ENCODE data around the gene PEAK1. TPM values are rescaled to one million over a fixed set of nuclear protein-coding genes. Genes with fewer than 3 reads are reported as not detected.

PEAK1 gene
- total and polyA plus RNA-seq, 2 donors (not counting 1 experiment from before 2014, with no cell fraction given), result 61.0 to 91.8 TPM

- TF ChIP-seq CTCF (conservative IDR thresholded peaks at IDR 0.05 in 1 of 2, IDR thresholded peaks at IDR 0.05 in 1 of 2; ENCODE audit: low read depth in 1 of 2, low read length in 2 of 2), result no peak
- no peak for TF ChIP-seq EZH2 (IDR thresholded peaks at IDR 0.05; ENCODE audit: low read length, missing control alignments)
- H3K9ac ChIP-seq (ENCODE audit: insufficient read depth, low read length), result no peak overlapping the region
- no peaks in the 10 kb centered on the region for H3K27me3 ChIP-seq (ENCODE audit: control insufficient read depth, insufficient read depth, low read length)
- no peak overlapping the region for H2AFZ ChIP-seq (ENCODE audit: low read length)
- no peaks in the 10 kb centered on the region for H3K9me3 ChIP-seq (ENCODE audit: control insufficient read depth, insufficient read depth, low read depth, low read length)
- H3K79me2 ChIP-seq (ENCODE audit: control insufficient read depth, insufficient read depth, low read length), result no peaks in the 10 kb centered on the region
- H4K20me1 ChIP-seq (ENCODE audit: control insufficient read depth, extremely low read depth, insufficient read depth, low read length), result no peaks in the 10 kb centered on the region
- H3K27ac ChIP-seq (ENCODE audit: insufficient read depth, low read length), result no peak overlapping the region
- peaks cover 3% of the 10 kb centered on the region for H3K4me1 ChIP-seq (ENCODE audit: control insufficient read depth, extremely low read depth, insufficient read depth, low read length)
- no peak overlapping the region for H3K4me2 ChIP-seq (ENCODE audit: extremely low read depth, insufficient read depth, low read length)
- H3K4me3 ChIP-seq (replicated peaks in 1 of 4; ENCODE audit: control extremely low read depth in 1 of 4, insufficient read depth in 1 of 4, low read depth in 3 of 4, low read length in 4 of 4), result no peak overlapping the region
- H3K36me3 ChIP-seq (ENCODE audit: control insufficient read depth, insufficient read depth, low read length), result no peaks in the 10 kb centered on the region
- DNase-seq (ENCODE audit: low read depth in 2 of 2), result no peak
These were observed 200.1 kb downstream of the PEAK1 start for GRCh38 chr15:77219841-77220240.

GRCh38 chr15:77209221-77209620, 210.7 kb downstream of the PEAK1 start:
- H2AFZ ChIP-seq (ENCODE audit: low read length), result no peak overlapping the region
- no peak for DNase-seq (ENCODE audit: low read depth in 2 of 2)
- TF ChIP-seq CTCF (conservative IDR thresholded peaks at IDR 0.05 in 1 of 2, IDR thresholded peaks at IDR 0.05 in 1 of 2; ENCODE audit: low read depth in 1 of 2, low read length in 2 of 2), result no peak
- no peak for TF ChIP-seq EZH2 (IDR thresholded peaks at IDR 0.05; ENCODE audit: low read length, missing control alignments)
- no peaks in the 10 kb centered on the region for H3K27me3 ChIP-seq (ENCODE audit: control insufficient read depth, insufficient read depth, low read length)
- no peaks in the 10 kb centered on the region for H3K79me2 ChIP-seq (ENCODE audit: control insufficient read depth, insufficient read depth, low read length)
- no peak overlapping the region for H3K4me3 ChIP-seq (replicated peaks in 1 of 4; ENCODE audit: control extremely low read depth in 1 of 4, insufficient read depth in 1 of 4, low read depth in 3 of 4, low read length in 4 of 4)
- no peak overlapping the region for H3K4me2 ChIP-seq (ENCODE audit: extremely low read depth, insufficient read depth, low read length)
- no peaks in the 10 kb centered on the region for H3K9me3 ChIP-seq (ENCODE audit: control insufficient read depth, insufficient read depth, low read depth, low read length)
- H3K4me1 ChIP-seq (ENCODE audit: control insufficient read depth, extremely low read depth, insufficient read depth, low read length), result no peaks in the 10 kb centered on the region
- H4K20me1 ChIP-seq (ENCODE audit: control insufficient read depth, extremely low read depth, insufficient read depth, low read length), result no peaks in the 10 kb centered on the region
- no peaks in the 10 kb centered on the region for H3K36me3 ChIP-seq (ENCODE audit: control insufficient read depth, insufficient read depth, low read length)
- no peak overlapping the region for H3K27ac ChIP-seq (ENCODE audit: insufficient read depth, low read length)
- H3K9ac ChIP-seq (ENCODE audit: insufficient read depth, low read length), result no peak overlapping the region

- Histone ChIP-seq H2AFZ (ENCODE audit: low read length) (no peak overlapping the region), H3K27ac (ENCODE audit: insufficient read depth, low read length) (no peak overlapping the region)
These were observed 211.7 kb downstream of the PEAK1 start for GRCh38 chr15:77208241-77208640.

More at GRCh38 chr15:77208241-77208640, 211.7 kb downstream of the PEAK1 start:
- Histone ChIP-seq H3K27me3 (ENCODE audit: control insufficient read depth, insufficient read depth, low read length) (no peaks in the 10 kb centered on the region), H3K9me3 (ENCODE audit: control insufficient read depth, insufficient read depth, low read depth, low read length) (no peaks in the 10 kb centered on the region), H3K9ac (ENCODE audit: insufficient read depth, low read length) (no peak overlapping the region), H3K4me2 (ENCODE audit: extremely low read depth, insufficient read depth, low read length) (no peak overlapping the region), H3K79me2 (ENCODE audit: control insufficient read depth, insufficient read depth, low read length) (no peaks in the 10 kb centered on the region), H3K4me1 (ENCODE audit: control insufficient read depth, extremely low read depth, insufficient read depth, low read length) (no peaks in the 10 kb centered on the region), H3K4me3 (replicated peaks in 1 of 4; ENCODE audit: control extremely low read depth in 1 of 4, insufficient read depth in 1 of 4, low read depth in 3 of 4, low read length in 4 of 4) (no peak overlapping the region), H3K36me3 (ENCODE audit: control insufficient read depth, insufficient read depth, low read length) (no peaks in the 10 kb centered on the region), H4K20me1 (ENCODE audit: control insufficient read depth, extremely low read depth, insufficient read depth, low read length) (no peaks in the 10 kb centered on the region)
- no peak for TF ChIP-seq CTCF (conservative IDR thresholded peaks at IDR 0.05 in 1 of 2, IDR thresholded peaks at IDR 0.05 in 1 of 2; ENCODE audit: low read depth in 1 of 2, low read length in 2 of 2)
- TF ChIP-seq EZH2 (IDR thresholded peaks at IDR 0.05; ENCODE audit: low read length, missing control alignments), result no peak
- no peak for DNase-seq (ENCODE audit: low read depth in 2 of 2)

Measured in fibroblast of lung (primary cell).